Neural progenitor cell (in vitro differentiated cells): ENCODE data around the gene UBL7. TPM values are rescaled to one million over a fixed set of nuclear protein-coding genes. Genes with fewer than 3 reads are reported as not detected.

Experiments used
- DNase-seq: peaks from one replicate; pipeline ENCODE4 v3.0.0-alpha.2; 2016; ENCODE audit warnings: low spot score
- H2AFZ ChIP-seq: fragments of 200-600 bp; sonication (generic); replicated peaks from 2 replicates; pipeline ENCODE4 v1.6.1; 2016; ENCODE audit warnings: antibody characterized with exemption
- H3F3A ChIP-seq: fragments of 200-600 bp; sonication (generic); 2 replicates; pipeline ENCODE4 v1.6.1; 2016; ENCODE audit warnings: antibody characterized with exemption, low read depth
- H3K27ac ChIP-seq: fragments of 200-600 bp; sonication (generic); 2 replicates; pipeline ENCODE4 v1.5.1; 2016; ENCODE audit warnings: mild to moderate bottlenecking
- H3K27me3 ChIP-seq: fragments of 200-600 bp; sonication (generic); 2 replicates; pipeline ENCODE4 v1.6.1; 2016; ENCODE audit warnings: mild to moderate bottlenecking, moderate library complexity
- H3K36me3 ChIP-seq: fragments of 200-600 bp; sonication (generic); 2 replicates; pipeline ENCODE4 v1.5.1; 2016
- H3K4me1 ChIP-seq: fragments of 200-600 bp; sonication (generic); 2 replicates; pipeline ENCODE4 v1.6.1; 2016; ENCODE audit warnings: mixed run types
- H3K4me2 ChIP-seq: fragments of 200-600 bp; sonication (generic); 2 replicates; pipeline ENCODE4 v1.6.1; 2016
- H3K4me3 ChIP-seq: fragments of 200-600 bp; sonication (generic); 2 replicates; pipeline ENCODE4 v1.5.1; 2016
- H3K79me2 ChIP-seq: fragments of 200-600 bp; sonication (generic); 2 replicates; pipeline ENCODE4 v1.6.1; 2016; ENCODE audit warnings: low read depth
- H3K9ac ChIP-seq: fragments of 200-600 bp; sonication (generic); 2 replicates; pipeline ENCODE4 v1.6.1; 2016
- H3K9me3 ChIP-seq: fragments of 200-600 bp; sonication (generic); 2 replicates; pipeline ENCODE4 v1.5.1; 2016; ENCODE audit warnings: low read depth
- H4K20me1 ChIP-seq: fragments of 200-600 bp; sonication (generic); 2 replicates; pipeline ENCODE4 v1.6.1; 2016; ENCODE audit warnings: low read depth
- H3K27ac Mint-ChIP-seq: 3 replicates; pipeline ENCODE4 v1.8.0; 2021; ENCODE audit warnings: mixed read lengths
- H3K27me3 Mint-ChIP-seq: 2 replicates; pipeline ENCODE4 v1.8.0; 2022; ENCODE audit warnings: low read depth, mild to moderate bottlenecking, inconsistent platforms, moderate library complexity, mixed read lengths; ENCODE audit not compliant: insufficient read depth
- H3K36me3 Mint-ChIP-seq: 3 replicates; pipeline ENCODE4 v1.8.0; 2021; ENCODE audit warnings: mixed read lengths
- H3K4me1 Mint-ChIP-seq: 3 replicates; pipeline ENCODE4 v1.8.0; 2021; ENCODE audit warnings: mixed read lengths
- H3K4me3 Mint-ChIP-seq: 3 replicates; pipeline ENCODE4 v1.8.0; 2021; ENCODE audit warnings: mild to moderate bottlenecking, moderate library complexity, mixed read lengths
- H3K9me3 Mint-ChIP-seq: 3 replicates; pipeline ENCODE4 v1.8.0; 2020; ENCODE audit warnings: mixed read lengths
- EZH2 ChIP-seq: fragments of 200-600 bp; sonication (generic); IDR thresholded peaks from 2 replicates; pipeline ENCODE4 v1.6.1; 2017; ENCODE audit warnings: antibody characterized with exemption, mild to moderate bottlenecking, moderate library complexity
- EZH2phosphoT487 ChIP-seq: fragments of 200-600 bp; sonication (generic); IDR thresholded peaks from 2 replicates; pipeline ENCODE4 v1.6.1; 2017; ENCODE audit warnings: antibody characterized with exemption
- total RNA-seq: library from RNA; depleted of rRNA; stranded (reverse); fragments of >200 nt; gene quantifications from 2 replicates; pipeline ENCODE4 v1.2.3, GENCODE V29; 2015; ENCODE audit warnings: low replicate concordance
- TF ChIP-seq, protein P1 (sequence below): fragments of 200-600 bp; sonication (generic); IDR thresholded peaks from 2 replicates; pipeline ENCODE4 v1.5.1; 2017; ENCODE audit warnings: antibody characterized with exemption, mild to moderate bottlenecking

UBL7 gene
- total RNA-seq, 1 donor from 2014 or later = 60.4 TPM

DNA sequence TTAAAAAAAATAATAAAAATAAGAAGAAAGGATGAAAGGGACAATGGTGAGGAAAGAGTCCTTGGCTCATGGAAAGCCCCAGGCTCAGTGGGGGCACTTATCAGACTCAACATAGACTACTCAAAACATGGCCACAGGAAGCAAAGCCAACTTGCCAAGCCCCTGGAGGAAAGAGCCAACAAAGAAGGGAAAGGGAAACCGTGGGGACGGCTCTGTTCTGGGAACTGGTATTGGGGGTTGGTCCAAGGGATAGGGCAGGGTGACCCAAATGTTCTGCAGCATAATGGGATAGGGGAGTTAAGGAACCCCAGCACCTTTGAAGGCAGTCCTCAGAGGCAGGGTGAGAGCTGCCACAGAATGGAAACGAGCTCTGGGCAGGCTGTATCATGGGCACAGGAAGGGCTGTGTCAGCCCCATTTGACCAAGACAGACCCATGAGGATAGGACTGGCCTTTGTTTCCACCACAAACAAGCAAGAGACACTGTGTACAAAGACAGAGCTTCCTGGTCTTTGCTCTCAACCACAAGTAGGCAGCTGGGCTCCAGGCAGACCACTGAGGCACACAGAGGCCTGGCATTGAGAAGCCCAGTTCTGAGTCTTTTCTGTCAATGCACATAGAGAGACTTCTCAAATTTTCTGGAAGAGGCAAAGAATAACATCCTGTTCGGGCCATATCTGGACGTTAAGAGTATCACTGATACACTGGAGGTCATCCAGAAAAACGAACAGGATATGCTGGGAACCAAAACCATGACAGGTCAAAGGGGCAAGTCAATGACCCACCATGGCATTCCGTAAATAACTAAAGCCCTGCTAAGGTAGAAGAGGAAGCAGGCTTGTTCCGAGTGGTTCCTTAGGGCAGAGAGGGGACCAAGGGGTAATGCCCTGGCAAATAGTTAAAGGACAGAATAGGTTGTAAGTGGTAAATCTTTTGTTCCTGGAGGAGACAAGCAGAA, 16.6 kb downstream of the UBL7 start:
- Histone ChIP-seq H3K4me3 (no peak overlapping the region), H3K4me2 (no peak overlapping the region), H4K20me1 (no peaks in the 10 kb centered on the region), H3K27ac (no peak overlapping the region), H3K36me3 (no peaks in the 10 kb centered on the region), H3K79me2 (no peaks in the 10 kb centered on the region), H3K9ac (no peak overlapping the region), H2AFZ (no peak overlapping the region), H3K4me1 (peaks cover 6% of the 10 kb centered on the region), H3F3A (no peaks in the 10 kb centered on the region), H3K27me3 (no peaks in the 10 kb centered on the region), H3K9me3 (no peaks in the 10 kb centered on the region)
- Mint-ChIP-seq H3K27me3 (peaks cover 3% of the 10 kb centered on the region), H3K4me1 (peaks cover 12% of the 10 kb centered on the region), H3K9me3 (no peaks in the 10 kb centered on the region), H3K4me3 (no peak overlapping the region), H3K36me3 (peaks cover 23% of the 10 kb centered on the region), H3K27ac (no peak overlapping the region)
- no peak for DNase-seq
- TF ChIP-seq, protein P1, sequence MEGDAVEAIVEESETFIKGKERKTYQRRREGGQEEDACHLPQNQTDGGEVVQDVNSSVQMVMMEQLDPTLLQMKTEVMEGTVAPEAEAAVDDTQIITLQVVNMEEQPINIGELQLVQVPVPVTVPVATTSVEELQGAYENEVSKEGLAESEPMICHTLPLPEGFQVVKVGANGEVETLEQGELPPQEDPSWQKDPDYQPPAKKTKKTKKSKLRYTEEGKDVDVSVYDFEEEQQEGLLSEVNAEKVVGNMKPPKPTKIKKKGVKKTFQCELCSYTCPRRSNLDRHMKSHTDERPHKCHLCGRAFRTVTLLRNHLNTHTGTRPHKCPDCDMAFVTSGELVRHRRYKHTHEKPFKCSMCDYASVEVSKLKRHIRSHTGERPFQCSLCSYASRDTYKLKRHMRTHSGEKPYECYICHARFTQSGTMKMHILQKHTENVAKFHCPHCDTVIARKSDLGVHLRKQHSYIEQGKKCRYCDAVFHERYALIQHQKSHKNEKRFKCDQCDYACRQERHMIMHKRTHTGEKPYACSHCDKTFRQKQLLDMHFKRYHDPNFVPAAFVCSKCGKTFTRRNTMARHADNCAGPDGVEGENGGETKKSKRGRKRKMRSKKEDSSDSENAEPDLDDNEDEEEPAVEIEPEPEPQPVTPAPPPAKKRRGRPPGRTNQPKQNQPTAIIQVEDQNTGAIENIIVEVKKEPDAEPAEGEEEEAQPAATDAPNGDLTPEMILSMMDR = no peak
- TF ChIP-seq EZH2 = no peak
- TF ChIP-seq EZH2phosphoT487 = no peak

DNA sequence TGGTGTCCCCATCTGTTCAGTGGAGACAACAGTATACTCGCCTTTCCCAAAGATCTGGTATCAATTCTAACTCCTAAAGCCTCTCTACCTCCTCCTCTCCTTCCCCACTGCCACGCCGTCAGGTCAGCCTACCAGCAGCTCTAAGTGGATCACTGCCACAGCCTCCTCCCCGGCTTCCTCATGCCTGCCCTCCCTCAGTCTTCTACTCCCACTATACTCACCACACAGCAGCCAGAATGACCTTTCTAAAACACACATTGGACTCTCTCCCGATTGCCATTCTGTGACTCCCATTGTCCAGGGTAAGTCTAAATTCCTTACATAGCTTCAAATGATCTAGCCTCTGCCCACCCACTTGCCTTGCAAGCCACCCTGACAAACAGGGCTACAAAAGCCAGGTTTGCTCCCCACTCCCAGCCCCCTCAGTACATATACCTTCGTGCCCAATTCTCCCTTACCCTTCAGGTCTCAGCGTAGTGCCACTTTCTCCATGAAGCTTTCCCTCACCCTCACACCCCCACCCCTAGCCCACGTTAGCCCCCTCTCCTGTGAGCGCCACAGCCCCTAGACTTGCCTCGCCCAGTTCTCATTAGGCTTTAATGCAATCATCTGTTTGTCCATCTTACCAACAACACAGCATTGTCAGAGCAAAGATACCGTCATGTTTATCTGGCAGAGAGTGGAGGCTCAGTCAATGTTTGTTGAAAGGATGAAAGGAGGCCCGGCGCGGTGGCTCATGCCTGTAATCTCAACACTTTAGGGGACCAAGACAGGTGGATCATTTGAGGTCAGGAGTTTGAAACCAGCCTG, 17.7 kb downstream of the UBL7 start:
- Histone ChIP-seq H4K20me1 (no peaks in the 10 kb centered on the region), H3K79me2 (no peaks in the 10 kb centered on the region), H3K4me1 (peaks cover 6% of the 10 kb centered on the region), H3K4me3 (no peak overlapping the region), H3K9me3 (no peaks in the 10 kb centered on the region), H3F3A (no peaks in the 10 kb centered on the region), H2AFZ (no peak overlapping the region), H3K36me3 (no peaks in the 10 kb centered on the region), H3K27me3 (no peaks in the 10 kb centered on the region), H3K27ac (no peak overlapping the region), H3K4me2 (no peak overlapping the region), H3K9ac (no peak overlapping the region)
- DNase-seq = peak; percentile 41
- Mint-ChIP-seq H3K9me3 (no peaks in the 10 kb centered on the region), H3K4me3 (no peak overlapping the region), H3K36me3 (peaks cover 20% of the 10 kb centered on the region), H3K27me3 (peaks cover 6% of the 10 kb centered on the region), H3K4me1 (peaks cover 12% of the 10 kb centered on the region), H3K27ac (peak overlapping the region; percentile 1)
- TF ChIP-seq EZH2phosphoT487 (no peak), EZH2 (no peak)
- TF ChIP-seq, protein P1 = no peak

DNA sequence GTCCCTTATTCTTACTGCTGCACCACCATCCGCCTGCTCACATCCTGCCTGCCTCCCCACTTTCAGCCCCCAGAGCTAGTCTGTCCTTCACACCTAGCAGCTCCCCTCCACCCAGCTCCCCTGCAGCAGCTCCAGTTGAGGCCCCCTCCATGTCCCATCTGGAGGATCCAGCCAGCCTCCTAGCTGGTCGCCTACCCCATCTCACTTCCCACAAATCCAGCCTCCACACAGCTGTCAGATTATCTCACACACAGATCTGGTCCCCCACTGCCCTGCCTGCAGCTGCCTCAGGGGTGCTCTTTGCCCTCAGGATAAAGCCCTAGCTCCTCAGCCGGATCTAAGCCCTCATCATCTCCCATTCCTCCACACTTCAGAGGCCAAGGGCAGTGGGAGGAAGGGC, 18.4 kb downstream of the UBL7 start:
- peak overlapping the region; percentile 6 for H3K27ac Mint-ChIP-seq

More for the DNA sequence above, 18.4 kb downstream of the UBL7 start:
- Mint-ChIP-seq H3K36me3 (peaks cover 13% of the 10 kb centered on the region), H3K27me3 (peaks cover 6% of the 10 kb centered on the region), H3K4me3 (no peak overlapping the region), H3K4me1 (peaks cover 12% of the 10 kb centered on the region), H3K9me3 (no peaks in the 10 kb centered on the region)
- peaks cover 6% of the 10 kb centered on the region for H3K4me1 ChIP-seq
- no peak overlapping the region for H3K4me3 ChIP-seq
- H3K27me3 ChIP-seq = no peaks in the 10 kb centered on the region
- H3K27ac ChIP-seq = no peak overlapping the region
- no peak overlapping the region for H3K4me2 ChIP-seq
- no peak overlapping the region for H2AFZ ChIP-seq
- H4K20me1 ChIP-seq = no peaks in the 10 kb centered on the region
- no peak for DNase-seq
- no peaks in the 10 kb centered on the region for H3F3A ChIP-seq
- no peak overlapping the region for H3K9ac ChIP-seq
- H3K36me3 ChIP-seq = no peaks in the 10 kb centered on the region
- H3K9me3 ChIP-seq = no peaks in the 10 kb centered on the region
- TF ChIP-seq, protein P1 = no peak
- TF ChIP-seq EZH2phosphoT487 (no peak), EZH2 (no peak)
- no peaks in the 10 kb centered on the region for H3K79me2 ChIP-seq
